ENCODE measurements around the gene HOOK2. TPM values are rescaled to one million over a fixed set of nuclear protein-coding genes. Genes with fewer than 3 reads are reported as not detected.

The HOOK2 gene
- total RNA-seq, 1 experiment from 2014 or later = 96.3 TPM

GRCh38 chr19:12754465-12755196 lies 20.7 kb downstream of the HOOK2 start:
- ChIA-PET POLR2A (no interaction called here), RAD21 (ENCODE audit: low non-redundant PET in 1 of 2, low total read pairs in 2 of 2, uncharacterized antibody in 2 of 2, unreplicated experiment in 2 of 2) (no interaction called here), CTCF (interaction anchor here (1.2 to 1.5 kb wide), 3 partner anchors 12 to 38 kb away, joined by 3 to 4 read pairs (median 3); no protein-coding TSS in a partner anchor)
- intact Hi-C loops (cut with micrococcal nuclease) = no loop called here
- Histone ChIP-seq H3K4me2 (ENCODE audit: low read length) (no peak overlapping the region), H2AFZ (ENCODE audit: low read depth, low read length, poor library complexity, severe bottlenecking) (no peak overlapping the region), H3K4me3 (replicated peaks in 1 of 2; ENCODE audit: low read depth in 1 of 2, low read length in 2 of 2) (no peak overlapping the region), H3K36me3 (ENCODE audit: control insufficient read depth in 1 of 2, insufficient read depth in 2 of 2, low read length in 2 of 2) (no peaks in the 10 kb centered on the region), H3K9ac (ENCODE audit: low read length) (no peak overlapping the region), H3K9me2 (ENCODE audit: insufficient read depth) (no peaks in the 10 kb centered on the region), H3K27me3 (ENCODE audit: insufficient read depth, low read length) (no peaks in the 10 kb centered on the region), H3K27ac (ENCODE audit: low read depth, low read length) (no peak overlapping the region), H3K4me1 (ENCODE audit: control insufficient read depth in 1 of 2, insufficient read depth in 2 of 2, low read length in 2 of 2) (peaks cover 4 to 13% of the 10 kb centered on the region in 2 experiments; a peak in 3 of 4 replicates), H3K9me3 (ENCODE audit: control insufficient read depth in 1 of 2, insufficient read depth in 1 of 2, low read depth in 1 of 2, low read length in 2 of 2) (no peaks in the 10 kb centered on the region), H4K20me1 (ENCODE audit: insufficient read depth) (no peaks in the 10 kb centered on the region), H3K79me2 (ENCODE audit: insufficient read depth, low read length) (no peaks in the 10 kb centered on the region)
- TF ChIP-seq CEBPB (IDR thresholded peaks at IDR 0.05; ENCODE audit: low read depth) (no peak), ATF3 (IDR thresholded peaks at IDR 0.05) (no peak), ELF1 (IDR thresholded peaks at IDR 0.05; ENCODE audit: borderline replicate concordance, low read depth) (no peak), EZH2 (IDR thresholded peaks at IDR 0.05) (no peak), ZFX (IDR thresholded peaks at IDR 0.05) (no peak), ZNF274 (IDR thresholded peaks at IDR 0.05; ENCODE audit: low read depth, low read length) (no peak), RAD21 (IDR thresholded peaks at IDR 0.05; ENCODE audit: low read depth) (no peak), FOSL1 (IDR thresholded peaks at IDR 0.05; ENCODE audit: low read depth) (no peak), SIN3A (IDR thresholded peaks at IDR 0.05; ENCODE audit: low read depth) (no peak)
- TF ChIP-seq, protein P1, sequence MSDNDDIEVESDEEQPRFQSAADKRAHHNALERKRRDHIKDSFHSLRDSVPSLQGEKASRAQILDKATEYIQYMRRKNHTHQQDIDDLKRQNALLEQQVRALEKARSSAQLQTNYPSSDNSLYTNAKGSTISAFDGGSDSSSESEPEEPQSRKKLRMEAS (IDR thresholded peaks at IDR 0.05) = no peak
- TF ChIP-seq, protein P2, sequence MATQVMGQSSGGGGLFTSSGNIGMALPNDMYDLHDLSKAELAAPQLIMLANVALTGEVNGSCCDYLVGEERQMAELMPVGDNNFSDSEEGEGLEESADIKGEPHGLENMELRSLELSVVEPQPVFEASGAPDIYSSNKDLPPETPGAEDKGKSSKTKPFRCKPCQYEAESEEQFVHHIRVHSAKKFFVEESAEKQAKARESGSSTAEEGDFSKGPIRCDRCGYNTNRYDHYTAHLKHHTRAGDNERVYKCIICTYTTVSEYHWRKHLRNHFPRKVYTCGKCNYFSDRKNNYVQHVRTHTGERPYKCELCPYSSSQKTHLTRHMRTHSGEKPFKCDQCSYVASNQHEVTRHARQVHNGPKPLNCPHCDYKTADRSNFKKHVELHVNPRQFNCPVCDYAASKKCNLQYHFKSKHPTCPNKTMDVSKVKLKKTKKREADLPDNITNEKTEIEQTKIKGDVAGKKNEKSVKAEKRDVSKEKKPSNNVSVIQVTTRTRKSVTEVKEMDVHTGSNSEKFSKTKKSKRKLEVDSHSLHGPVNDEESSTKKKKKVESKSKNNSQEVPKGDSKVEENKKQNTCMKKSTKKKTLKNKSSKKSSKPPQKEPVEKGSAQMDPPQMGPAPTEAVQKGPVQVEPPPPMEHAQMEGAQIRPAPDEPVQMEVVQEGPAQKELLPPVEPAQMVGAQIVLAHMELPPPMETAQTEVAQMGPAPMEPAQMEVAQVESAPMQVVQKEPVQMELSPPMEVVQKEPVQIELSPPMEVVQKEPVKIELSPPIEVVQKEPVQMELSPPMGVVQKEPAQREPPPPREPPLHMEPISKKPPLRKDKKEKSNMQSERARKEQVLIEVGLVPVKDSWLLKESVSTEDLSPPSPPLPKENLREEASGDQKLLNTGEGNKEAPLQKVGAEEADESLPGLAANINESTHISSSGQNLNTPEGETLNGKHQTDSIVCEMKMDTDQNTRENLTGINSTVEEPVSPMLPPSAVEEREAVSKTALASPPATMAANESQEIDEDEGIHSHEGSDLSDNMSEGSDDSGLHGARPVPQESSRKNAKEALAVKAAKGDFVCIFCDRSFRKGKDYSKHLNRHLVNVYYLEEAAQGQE (IDR thresholded peaks at IDR 0.05; ENCODE audit: low read depth) = no peak
- TF ChIP-seq, protein P3, sequence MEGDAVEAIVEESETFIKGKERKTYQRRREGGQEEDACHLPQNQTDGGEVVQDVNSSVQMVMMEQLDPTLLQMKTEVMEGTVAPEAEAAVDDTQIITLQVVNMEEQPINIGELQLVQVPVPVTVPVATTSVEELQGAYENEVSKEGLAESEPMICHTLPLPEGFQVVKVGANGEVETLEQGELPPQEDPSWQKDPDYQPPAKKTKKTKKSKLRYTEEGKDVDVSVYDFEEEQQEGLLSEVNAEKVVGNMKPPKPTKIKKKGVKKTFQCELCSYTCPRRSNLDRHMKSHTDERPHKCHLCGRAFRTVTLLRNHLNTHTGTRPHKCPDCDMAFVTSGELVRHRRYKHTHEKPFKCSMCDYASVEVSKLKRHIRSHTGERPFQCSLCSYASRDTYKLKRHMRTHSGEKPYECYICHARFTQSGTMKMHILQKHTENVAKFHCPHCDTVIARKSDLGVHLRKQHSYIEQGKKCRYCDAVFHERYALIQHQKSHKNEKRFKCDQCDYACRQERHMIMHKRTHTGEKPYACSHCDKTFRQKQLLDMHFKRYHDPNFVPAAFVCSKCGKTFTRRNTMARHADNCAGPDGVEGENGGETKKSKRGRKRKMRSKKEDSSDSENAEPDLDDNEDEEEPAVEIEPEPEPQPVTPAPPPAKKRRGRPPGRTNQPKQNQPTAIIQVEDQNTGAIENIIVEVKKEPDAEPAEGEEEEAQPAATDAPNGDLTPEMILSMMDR (IDR thresholded peaks at IDR 0.05 in 2 of 3, conservative IDR thresholded peaks at IDR 0.05 in 1 of 3; ENCODE audit: borderline replicate concordance in 1 of 3, insufficient read depth in 1 of 3, low read depth in 2 of 3, low read length in 2 of 3) = no peak
- TF ChIP-seq, protein P4, sequence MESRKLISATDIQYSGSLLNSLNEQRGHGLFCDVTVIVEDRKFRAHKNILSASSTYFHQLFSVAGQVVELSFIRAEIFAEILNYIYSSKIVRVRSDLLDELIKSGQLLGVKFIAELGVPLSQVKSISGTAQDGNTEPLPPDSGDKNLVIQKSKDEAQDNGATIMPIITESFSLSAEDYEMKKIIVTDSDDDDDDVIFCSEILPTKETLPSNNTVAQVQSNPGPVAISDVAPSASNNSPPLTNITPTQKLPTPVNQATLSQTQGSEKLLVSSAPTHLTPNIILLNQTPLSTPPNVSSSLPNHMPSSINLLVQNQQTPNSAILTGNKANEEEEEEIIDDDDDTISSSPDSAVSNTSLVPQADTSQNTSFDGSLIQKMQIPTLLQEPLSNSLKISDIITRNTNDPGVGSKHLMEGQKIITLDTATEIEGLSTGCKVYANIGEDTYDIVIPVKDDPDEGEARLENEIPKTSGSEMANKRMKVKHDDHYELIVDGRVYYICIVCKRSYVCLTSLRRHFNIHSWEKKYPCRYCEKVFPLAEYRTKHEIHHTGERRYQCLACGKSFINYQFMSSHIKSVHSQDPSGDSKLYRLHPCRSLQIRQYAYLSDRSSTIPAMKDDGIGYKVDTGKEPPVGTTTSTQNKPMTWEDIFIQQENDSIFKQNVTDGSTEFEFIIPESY (IDR thresholded peaks at IDR 0.05; ENCODE audit: extremely low read depth, insufficient replicate concordance, low read length) = no peak
- DNase-seq (ENCODE audit: low read depth, low spot score) (no peak), ATAC-seq (no peak)
- no TSS peak for BruUV-seq (replicated peaks)

Data from HCT116 (cell line).